ENCODE data around the gene FYN. TPM values are rescaled to one million over a fixed set of nuclear protein-coding genes. Genes with fewer than 3 reads are reported as not detected.

FYN gene
- polyA plus RNA-seq, 3 donors = 88.4 to 149 (median 114) TPM

- Histone ChIP-seq H3K79me2 (ENCODE audit: insufficient read depth, low read length) (no peaks in the 10 kb centered on the region), H3K4me3 (replicated peaks in 1 of 3; ENCODE audit: low read depth in 2 of 3, low read length in 3 of 3) (no peak overlapping the region), H3K36me3 (replicated peaks in 1 of 2; ENCODE audit: control insufficient read depth in 1 of 2, insufficient read depth in 2 of 2, low read length in 2 of 2) (peaks cover 83 to 98% of the 10 kb centered on the region in 2 donors), H3K27ac (ENCODE audit: low read depth in 1 of 2, low read length in 2 of 2) (peak overlapping the region in 1 of 2 donors; percentile 37), H3K27me3 (ENCODE audit: control insufficient read depth in 2 of 2, insufficient read depth in 2 of 2, low read length in 2 of 2) (no peaks in the 10 kb centered on the region), H3K4me2 (replicated peaks; ENCODE audit: extremely low read depth, low read length, poor library complexity, severe bottlenecking) (no peak overlapping the region), H2AFZ (ENCODE audit: insufficient read depth, low read depth, low read length, poor library complexity, severe bottlenecking) (no peak overlapping the region), H3K9me3 (replicated peaks in 1 of 2; ENCODE audit: control insufficient read depth in 1 of 2, insufficient read depth in 1 of 2, low read length in 2 of 2) (no peaks in the 10 kb centered on the region), H3K9ac (ENCODE audit: insufficient read depth, low read length, poor library complexity, severe bottlenecking) (no peak overlapping the region), H3K4me1 (ENCODE audit: control insufficient read depth in 1 of 2, insufficient read depth in 2 of 2, low read length in 2 of 2) (no peaks in the 10 kb centered on the region), H4K20me1 (ENCODE audit: insufficient read depth, low read length) (peaks cover 49% of the 10 kb centered on the region)
- H3K4me3 Mint-ChIP-seq = no peak overlapping the region
- H3K36me3 Mint-ChIP-seq = peaks cover 84 to 86% of the 10 kb centered on the region in 2 donors
- intact Hi-C loops (cut with micrococcal nuclease) = no loop called here
- H3K27ac Mint-ChIP-seq = peak overlapping the region in 1 of 7 donors; percentile 15
- H3K4me1 Mint-ChIP-seq = no peaks in the 10 kb centered on the region
- H3K27me3 Mint-ChIP-seq (ENCODE audit: low read depth in 3 of 3) = peaks cover 0 to 2% (median 0%) of the 10 kb centered on the region in 3 donors
- no peaks in the 10 kb centered on the region for H3K9me3 Mint-ChIP-seq
- DNase-seq = no peak
- no peak for TF ChIP-seq CTCF (IDR thresholded peaks at IDR 0.05)
These were observed 199.3 kb downstream of the FYN start for GRCh38 chr6:111673937-111674336.

GRCh38 chr6:111673532-111673931 lies 199.7 kb downstream of the FYN start:
- WGBS (ENCODE audit: insufficient coverage) = no CpG with 5 or more reads among the region's 8 CpGs
- intact Hi-C loops (cut with micrococcal nuclease) = no loop called here
- H3K4me2 ChIP-seq (replicated peaks; ENCODE audit: extremely low read depth, low read length, poor library complexity, severe bottlenecking) = no peak overlapping the region
- H4K20me1 ChIP-seq (ENCODE audit: insufficient read depth, low read length) = peaks cover 45% of the 10 kb centered on the region
- H3K4me3 ChIP-seq (replicated peaks in 1 of 3; ENCODE audit: low read depth in 2 of 3, low read length in 3 of 3) = no peak overlapping the region
- Mint-ChIP-seq H3K4me3 (no peak overlapping the region), H3K36me3 (peaks cover 84 to 86% of the 10 kb centered on the region in 2 donors), H3K4me1 (no peaks in the 10 kb centered on the region), H3K9me3 (no peaks in the 10 kb centered on the region), H3K27me3 (ENCODE audit: low read depth in 3 of 3) (peaks cover 0 to 2% (median 0%) of the 10 kb centered on the region in 3 donors), H3K27ac (no peak overlapping the region)
- H3K4me1 ChIP-seq (ENCODE audit: control insufficient read depth in 1 of 2, insufficient read depth in 2 of 2, low read length in 2 of 2) = no peaks in the 10 kb centered on the region
- no peak overlapping the region for H3K27ac ChIP-seq (ENCODE audit: low read depth in 1 of 2, low read length in 2 of 2)
- no peak for TF ChIP-seq CTCF (IDR thresholded peaks at IDR 0.05)
- no peaks in the 10 kb centered on the region for H3K79me2 ChIP-seq (ENCODE audit: insufficient read depth, low read length)
- DNase-seq = no peak
- peaks cover 83 to 98% of the 10 kb centered on the region in 2 donors for H3K36me3 ChIP-seq (replicated peaks in 1 of 2; ENCODE audit: control insufficient read depth in 1 of 2, insufficient read depth in 2 of 2, low read length in 2 of 2)
- no peaks in the 10 kb centered on the region for H3K27me3 ChIP-seq (ENCODE audit: control insufficient read depth in 2 of 2, insufficient read depth in 2 of 2, low read length in 2 of 2)
- no peak overlapping the region for H3K9ac ChIP-seq (ENCODE audit: insufficient read depth, low read length, poor library complexity, severe bottlenecking)
- H2AFZ ChIP-seq (ENCODE audit: insufficient read depth, low read depth, low read length, poor library complexity, severe bottlenecking) = no peak overlapping the region
- H3K9me3 ChIP-seq (replicated peaks in 1 of 2; ENCODE audit: control insufficient read depth in 1 of 2, insufficient read depth in 1 of 2, low read length in 2 of 2) = no peaks in the 10 kb centered on the region

Data from CD14-positive monocyte (primary cell).